Stomach (tissue), 4 donors: ENCODE measurements around the gene CDIPT.

ENCODE experiments used
- CTCF ChIP-seq, 7 experiments: fragments of 450-650 bp in 4 of 7; fragments of 200-600 bp in 3 of 7; sonication (generic) in 3 of 7; IDR thresholded peaks; one replicate each; pipeline ENCODE4 v1.5.1; 2016 to 2019; ENCODE audit warnings: antibody characterized with exemption in 7 of 7, control low read depth in 2 of 7, mild to moderate bottlenecking in 1 of 7
- EP300 ChIP-seq: sonication (generic); formaldehyde crosslinking; IDR thresholded peaks from one replicate; pipeline ENCODE4 v1.6.1; 2017; ENCODE audit warnings: antibody characterized with exemption
- POLR2A ChIP-seq, 4 donors: fragments of 450-650 bp; IDR thresholded peaks; one replicate each; pipeline ENCODE4 v1.6.1; 2016; ENCODE audit warnings: antibody characterized with exemption in 4 of 4, control low read depth in 2 of 4, mild to moderate bottlenecking in 1 of 4, moderate library complexity in 1 of 4
- POLR2AphosphoS5 ChIP-seq, 3 donors: sonication (generic); formaldehyde crosslinking; IDR thresholded peaks; one replicate each; pipeline ENCODE4 v1.6.1; 2016; ENCODE audit warnings: antibody characterized with exemption in 3 of 3

GRCh38 chr16:29876217-29876593 is 13.2 kb upstream of the CDIPT start:
- TF ChIP-seq POLR2AphosphoS5 (IDR thresholded peaks at IDR 0.05), result no peak
- TF ChIP-seq EP300, result no peak
- TF ChIP-seq POLR2A (IDR thresholded peaks at IDR 0.05), result no peak
- TF ChIP-seq CTCF (IDR thresholded peaks at IDR 0.05), result no peak
